Natural killer cell treated with Interleukin-12 subunit alpha and Interleukin-12 subunit beta and Interleukin-15 and Interleukin-18, amount 100 ng/mL, for 72 hours (primary cell): ENCODE measurements around the gene SPTB. TPM values are rescaled to one million over a fixed set of nuclear protein-coding genes. Genes with fewer than 3 reads are reported as not detected.

Experiments used
- ATAC-seq, 2 donors: fragments of 150-1000 bp; cut with Tn5 transposase in 1 of 2; sonication (Bioruptor Pico), chemical (Tn5 transposase) in 1 of 2; 2 replicates each; pipeline ENCODE4 v1.10.0; 2021
- DNase-seq: peaks from one replicate; pipeline ENCODE4 v3.0.0; 2022; ENCODE audit warnings: low spot score
- H3K27ac Mint-ChIP-seq, 2 donors: 1 replicate in 1 of 2; 2 replicates in 1 of 2; pipeline ENCODE4 v1.8.0; 2022; ENCODE audit warnings: mixed read lengths in 2 of 2, mild to moderate bottlenecking in 1 of 2, moderate library complexity in 1 of 2
- H3K27me3 Mint-ChIP-seq, 2 donors: 1 replicate in 1 of 2; 2 replicates in 1 of 2; pipeline ENCODE4 v1.8.0; 2022; ENCODE audit warnings: mixed read lengths in 2 of 2
- H3K36me3 Mint-ChIP-seq: one replicate; pipeline ENCODE4 v1.8.0; 2022; ENCODE audit warnings: mixed read lengths
- H3K4me1 Mint-ChIP-seq, 2 donors: 1 replicate in 1 of 2; 2 replicates in 1 of 2; pipeline ENCODE4 v1.8.0; 2022; ENCODE audit warnings: low read depth in 2 of 2, mixed read lengths in 2 of 2, mild to moderate bottlenecking in 1 of 2
- H3K4me3 Mint-ChIP-seq: one replicate; pipeline ENCODE4 v1.8.0; 2022; ENCODE audit warnings: mixed read lengths
- H3K9me3 Mint-ChIP-seq: 2 replicates; pipeline ENCODE4 v1.8.0; 2022; ENCODE audit warnings: mixed read lengths
- total RNA-seq, 2 donors: library from RNA; stranded (reverse); gene quantifications; one replicate each; pipeline ENCODE4 v1.2.3, GENCODE V29; 2022

Gene SPTB
- total RNA-seq, 2 donors from 2014 or later: 0.07 to 0.14 TPM

DNA sequence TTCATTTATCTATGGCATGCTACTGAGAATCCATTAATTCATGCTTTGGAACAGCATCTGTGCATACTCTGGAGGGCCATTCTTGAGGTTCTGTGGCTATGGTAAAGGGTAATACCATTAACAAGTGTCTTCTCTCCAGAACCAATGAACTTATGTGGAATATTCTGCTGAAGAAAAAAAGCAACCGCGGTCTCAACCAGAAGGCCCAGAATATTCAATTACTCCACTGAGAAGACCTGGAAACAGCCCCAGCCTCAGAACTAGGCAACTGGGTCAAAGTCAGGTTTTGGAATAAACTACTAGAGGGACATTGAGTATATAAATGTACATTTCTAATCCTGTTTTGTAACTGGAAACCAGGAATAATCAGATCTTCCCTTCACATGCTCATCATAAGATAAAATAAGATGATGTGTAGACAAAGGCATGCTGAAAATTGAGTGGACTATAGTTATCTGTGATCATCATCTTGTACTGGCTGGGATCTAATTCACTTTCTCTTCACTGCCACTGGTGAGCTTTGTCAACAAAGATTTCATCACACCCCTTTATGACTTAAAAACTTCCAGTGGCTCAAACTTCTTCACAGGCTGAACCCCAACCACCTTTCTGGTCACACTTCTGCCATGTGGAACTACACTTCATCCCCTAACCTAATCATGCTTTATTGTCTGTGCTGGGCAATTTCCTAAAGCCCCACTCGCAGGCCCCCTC, 6.0 kb downstream of the SPTB start:
- Mint-ChIP-seq H3K9me3 (no peaks in the 10 kb centered on the region), H3K27ac (no peak overlapping the region), H3K27me3 (peaks cover 41 to 44% of the 10 kb centered on the region in 2 donors), H3K4me1 (peaks cover 4% of the 10 kb centered on the region in 2 donors), H3K4me3 (no peak overlapping the region), H3K36me3 (no peaks in the 10 kb centered on the region)
- no peak for DNase-seq
- ATAC-seq: no peak

DNA sequence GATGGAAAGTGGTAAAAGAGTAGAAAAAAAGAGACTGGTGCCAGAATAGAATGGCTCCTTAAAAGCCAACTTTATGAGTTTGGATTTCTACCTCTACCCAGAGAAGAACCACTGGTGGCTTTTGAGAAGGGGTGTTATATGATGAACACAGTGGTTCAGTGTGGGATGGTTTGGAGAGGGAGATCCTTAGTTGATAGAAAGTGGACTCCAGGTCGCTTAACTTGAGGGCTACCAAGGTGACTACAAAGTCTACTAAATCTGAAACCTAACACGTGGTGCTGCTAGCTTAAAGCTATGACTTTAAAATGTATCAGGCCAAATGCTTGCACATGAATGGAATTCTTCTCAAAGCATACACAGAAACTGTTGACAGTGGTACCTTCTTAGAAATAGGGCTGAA, 8.4 kb downstream of the SPTB start:
- Mint-ChIP-seq H3K9me3 (no peaks in the 10 kb centered on the region), H3K27ac (no peak overlapping the region), H3K27me3 (peaks cover 42 to 51% of the 10 kb centered on the region in 2 donors), H3K36me3 (no peaks in the 10 kb centered on the region), H3K4me3 (no peak overlapping the region), H3K4me1 (peaks cover 4% of the 10 kb centered on the region in 2 donors)
- ATAC-seq (no peak), DNase-seq (no peak)

DNA sequence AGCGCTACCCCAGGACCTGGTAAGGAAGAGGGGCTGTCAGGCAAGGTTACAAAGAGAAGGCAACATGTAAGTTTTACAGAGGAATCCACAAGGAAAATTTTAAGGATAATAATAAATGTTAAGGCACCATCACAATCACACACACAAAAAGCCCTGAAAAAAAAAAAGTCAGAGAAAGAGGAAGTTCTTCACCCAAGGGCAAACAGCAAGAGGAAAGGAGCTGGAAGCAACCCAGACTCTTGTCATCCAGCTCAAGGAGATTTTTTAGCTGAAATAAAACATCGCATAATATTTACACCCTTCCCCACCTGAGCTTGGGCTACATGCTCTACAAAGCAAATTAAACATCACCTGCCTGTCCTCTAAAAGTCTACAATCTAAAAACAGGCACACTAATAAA, 9.5 kb downstream of the SPTB start:
- H3K27ac Mint-ChIP-seq: no peak overlapping the region
- no peaks in the 10 kb centered on the region for H3K9me3 Mint-ChIP-seq
- peaks cover 42 to 51% of the 10 kb centered on the region in 2 donors for H3K27me3 Mint-ChIP-seq
- no peaks in the 10 kb centered on the region for H3K36me3 Mint-ChIP-seq
- no peak overlapping the region for H3K4me3 Mint-ChIP-seq
- DNase-seq (no peak), ATAC-seq (no peak)
- H3K4me1 Mint-ChIP-seq: peaks cover 4% of the 10 kb centered on the region in 2 donors

DNA sequence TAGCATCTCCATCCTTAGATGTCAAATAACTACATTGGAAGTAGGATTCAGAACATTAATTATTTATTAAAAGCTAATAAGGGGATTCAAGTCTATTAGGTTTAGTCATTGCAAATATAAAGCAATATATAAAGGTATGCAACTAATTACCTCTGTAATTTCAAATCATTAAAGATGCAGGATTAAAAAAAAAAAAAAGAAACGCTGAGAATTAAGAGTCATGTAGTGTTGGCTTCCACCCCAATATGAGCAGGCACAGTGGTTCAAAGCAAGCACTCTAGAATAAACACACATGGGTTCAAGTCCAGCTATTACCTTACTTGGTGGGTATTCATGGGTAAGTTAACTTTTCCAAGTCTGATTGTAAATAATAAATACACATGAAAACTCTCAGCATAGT, 10.9 kb downstream of the SPTB start:
- ATAC-seq: no peak
- Mint-ChIP-seq H3K27ac (no peak overlapping the region), H3K4me3 (no peak overlapping the region), H3K36me3 (no peaks in the 10 kb centered on the region), H3K27me3 (peaks cover 36 to 52% of the 10 kb centered on the region in 2 donors), H3K4me1 (peaks cover 0 to 4% of the 10 kb centered on the region in 2 donors), H3K9me3 (no peaks in the 10 kb centered on the region)
- no peak for DNase-seq

DNA sequence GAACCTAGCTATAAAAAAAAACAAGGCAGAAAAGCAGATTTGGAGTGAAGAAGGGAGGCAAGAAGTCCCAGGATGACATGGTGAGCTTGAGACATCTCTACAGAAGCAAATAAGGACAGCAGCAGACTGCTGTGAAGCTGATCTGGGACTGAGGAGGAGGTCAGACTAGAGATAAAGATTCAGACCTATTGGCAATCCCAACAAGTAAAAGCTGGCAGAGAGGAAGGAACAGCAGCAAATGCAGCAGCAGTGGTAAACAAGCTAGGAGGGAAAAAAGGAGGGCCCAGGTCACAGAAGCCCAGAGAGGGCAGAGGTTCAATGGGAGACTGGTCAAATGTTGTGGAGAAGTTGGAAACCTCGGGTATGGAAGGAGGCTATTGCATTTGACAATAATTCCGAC, 11.3 kb downstream of the SPTB start:
- Mint-ChIP-seq H3K27ac (no peak overlapping the region), H3K4me1 (peaks cover 0 to 4% of the 10 kb centered on the region in 2 donors), H3K9me3 (no peaks in the 10 kb centered on the region), H3K36me3 (no peaks in the 10 kb centered on the region), H3K4me3 (no peak overlapping the region), H3K27me3 (peaks cover 38 to 55% of the 10 kb centered on the region in 2 donors)
- DNase-seq (no peak), ATAC-seq (no peak)

DNA sequence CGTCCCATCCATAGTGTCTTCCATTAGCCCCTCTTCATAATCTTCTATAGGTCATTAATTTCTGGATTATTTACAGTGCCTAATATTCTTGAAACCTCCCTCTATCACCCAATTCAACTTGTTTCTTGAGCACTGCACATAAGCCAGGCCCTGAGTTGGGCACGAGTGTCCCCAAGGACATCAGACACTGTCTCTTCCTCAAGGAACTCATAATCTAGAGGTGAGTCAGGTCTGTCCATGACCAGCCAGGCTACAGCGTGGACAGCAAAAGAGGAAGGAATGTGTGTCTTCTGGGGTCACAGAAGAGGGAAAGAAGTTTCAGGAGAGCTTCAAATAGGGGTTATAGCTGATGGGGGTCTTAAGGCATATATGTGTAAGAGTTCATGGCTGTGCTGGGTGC, 12.5 kb downstream of the SPTB start:
- no peaks in the 10 kb centered on the region for H3K9me3 Mint-ChIP-seq
- no peak overlapping the region for H3K4me3 Mint-ChIP-seq
- peaks cover 0 to 4% of the 10 kb centered on the region in 2 donors for H3K4me1 Mint-ChIP-seq
- H3K27me3 Mint-ChIP-seq: peaks cover 27 to 44% of the 10 kb centered on the region in 2 donors
- H3K36me3 Mint-ChIP-seq: no peaks in the 10 kb centered on the region
- ATAC-seq: no peak
- no peak for DNase-seq
- no peak overlapping the region for H3K27ac Mint-ChIP-seq

DNA sequence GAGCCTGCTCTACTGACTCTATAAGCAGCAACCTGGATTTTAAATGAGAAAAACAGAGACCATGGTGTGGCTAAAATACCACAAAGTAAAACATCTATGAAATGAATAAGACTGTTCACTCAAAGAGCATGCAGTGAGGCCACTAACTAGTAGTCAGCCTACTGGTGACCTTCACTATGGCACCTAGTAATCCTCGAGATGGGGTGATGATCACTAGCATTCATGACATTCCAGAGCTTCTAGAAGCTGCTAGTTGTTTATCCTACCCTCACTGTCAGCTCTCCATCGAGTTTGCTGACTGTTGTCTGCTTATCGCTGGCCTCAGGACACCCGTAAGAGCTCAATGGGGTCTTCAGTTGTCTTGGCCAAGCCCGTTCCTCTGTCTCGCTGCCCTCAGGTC, 13.7 kb downstream of the SPTB start:
- H3K4me3 Mint-ChIP-seq: no peak overlapping the region
- H3K9me3 Mint-ChIP-seq: no peaks in the 10 kb centered on the region
- no peaks in the 10 kb centered on the region for H3K36me3 Mint-ChIP-seq
- H3K27ac Mint-ChIP-seq: no peak overlapping the region
- peaks cover 30 to 48% of the 10 kb centered on the region in 2 donors for H3K27me3 Mint-ChIP-seq
- ATAC-seq: no peak
- DNase-seq: no peak
- H3K4me1 Mint-ChIP-seq: peaks cover 0 to 2% of the 10 kb centered on the region in 2 donors

DNA sequence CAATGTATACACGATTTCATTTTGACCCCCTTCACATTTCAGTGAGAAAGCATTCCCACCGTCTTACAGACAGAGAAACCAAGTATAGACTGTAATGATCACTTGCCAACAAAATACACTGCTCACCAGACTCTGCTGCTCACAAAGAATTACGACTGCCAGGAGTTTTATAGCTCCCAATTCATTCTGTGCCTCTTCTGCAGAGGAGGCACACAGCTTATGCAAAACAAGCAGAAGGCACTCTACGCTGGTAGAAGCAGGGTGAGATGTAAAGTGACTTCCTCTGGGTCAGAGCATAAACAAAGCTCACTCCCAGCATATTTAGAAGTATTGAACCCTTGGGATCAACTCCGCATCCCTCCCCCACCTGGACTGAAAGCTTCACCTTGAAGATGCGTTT, 14.6 kb downstream of the SPTB start:
- H3K4me3 Mint-ChIP-seq: no peak overlapping the region
- H3K27me3 Mint-ChIP-seq: peaks cover 26 to 39% of the 10 kb centered on the region in 2 donors
- H3K4me1 Mint-ChIP-seq: no peaks in the 10 kb centered on the region
- H3K27ac Mint-ChIP-seq: no peak overlapping the region
- no peaks in the 10 kb centered on the region for H3K36me3 Mint-ChIP-seq
- ATAC-seq (no peak), DNase-seq (no peak)
- H3K9me3 Mint-ChIP-seq: no peaks in the 10 kb centered on the region

DNA sequence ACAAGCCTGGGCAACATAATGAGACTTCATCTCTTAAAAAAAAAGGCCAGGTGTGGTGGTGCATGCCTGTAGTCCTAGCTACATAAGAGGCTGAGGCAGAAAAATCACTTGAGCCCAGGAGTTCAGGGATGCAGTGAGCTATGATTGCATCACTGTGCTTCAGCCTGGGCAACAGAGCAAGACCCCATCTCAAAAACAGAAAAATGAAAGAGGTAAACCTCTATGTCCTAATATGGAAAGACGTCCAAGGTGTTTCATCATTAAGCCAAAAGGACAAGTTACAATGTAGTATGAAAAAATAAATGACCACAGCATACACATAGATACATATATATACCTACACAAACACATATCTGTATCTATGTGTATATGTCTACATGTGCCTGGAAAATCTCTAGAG, 15.4 kb downstream of the SPTB start:
- H3K9me3 Mint-ChIP-seq: no peaks in the 10 kb centered on the region
- H3K36me3 Mint-ChIP-seq: no peaks in the 10 kb centered on the region
- no peak for ATAC-seq
- no peaks in the 10 kb centered on the region for H3K4me1 Mint-ChIP-seq
- H3K27me3 Mint-ChIP-seq: peaks cover 25 to 34% of the 10 kb centered on the region in 2 donors
- H3K4me3 Mint-ChIP-seq: no peak overlapping the region
- no peak overlapping the region for H3K27ac Mint-ChIP-seq
- DNase-seq: no peak

DNA sequence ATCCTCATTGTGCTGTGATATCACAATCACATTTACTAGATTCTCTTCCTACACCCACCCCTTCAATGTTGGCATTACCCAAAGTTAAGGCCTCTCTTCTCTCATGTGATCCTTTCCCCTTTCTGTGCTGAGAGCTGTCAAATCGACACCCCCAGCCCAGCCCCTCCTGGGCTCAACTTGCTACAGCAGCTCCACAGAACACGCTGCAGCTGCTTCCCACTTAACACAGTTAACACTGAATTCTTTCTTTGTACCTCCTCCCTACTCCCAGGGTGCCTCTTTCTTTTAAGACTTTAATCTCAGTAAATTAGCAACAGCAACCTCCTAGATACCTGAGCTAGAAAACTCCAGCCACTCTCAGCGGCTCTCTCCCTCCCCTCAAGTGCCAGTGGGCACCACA, 17.8 kb downstream of the SPTB start:
- no peak overlapping the region for H3K4me3 Mint-ChIP-seq
- DNase-seq (no peak), ATAC-seq (no peak)
- H3K27me3 Mint-ChIP-seq: peaks cover 21 to 25% of the 10 kb centered on the region in 2 donors
- H3K4me1 Mint-ChIP-seq: no peaks in the 10 kb centered on the region
- no peaks in the 10 kb centered on the region for H3K36me3 Mint-ChIP-seq
- no peaks in the 10 kb centered on the region for H3K9me3 Mint-ChIP-seq
- no peak overlapping the region for H3K27ac Mint-ChIP-seq

DNA sequence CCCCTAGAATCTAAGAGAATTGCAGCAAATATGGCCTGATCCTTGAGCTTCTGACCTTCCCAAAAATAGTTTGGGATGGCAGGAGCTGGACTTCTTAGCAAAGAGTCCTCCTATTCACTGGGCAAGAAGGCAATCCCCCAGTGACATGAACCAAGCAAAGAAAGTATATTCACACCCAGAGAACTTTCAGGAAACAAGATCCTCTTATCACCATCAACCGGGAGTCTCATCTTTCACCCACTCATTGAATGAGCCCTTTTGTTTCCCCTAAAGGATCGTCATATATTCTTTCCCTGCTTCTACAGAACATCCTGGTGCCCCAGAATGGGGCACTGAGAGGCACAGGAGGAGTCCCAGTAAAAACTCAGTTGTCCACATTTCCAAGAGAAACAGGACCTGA, 19.7 kb downstream of the SPTB start:
- Mint-ChIP-seq H3K4me3 (no peak overlapping the region), H3K36me3 (no peaks in the 10 kb centered on the region), H3K9me3 (no peaks in the 10 kb centered on the region), H3K27me3 (peaks cover 19 to 24% of the 10 kb centered on the region in 2 donors), H3K4me1 (no peaks in the 10 kb centered on the region), H3K27ac (no peak overlapping the region)
- ATAC-seq (no peak), DNase-seq (no peak)

DNA sequence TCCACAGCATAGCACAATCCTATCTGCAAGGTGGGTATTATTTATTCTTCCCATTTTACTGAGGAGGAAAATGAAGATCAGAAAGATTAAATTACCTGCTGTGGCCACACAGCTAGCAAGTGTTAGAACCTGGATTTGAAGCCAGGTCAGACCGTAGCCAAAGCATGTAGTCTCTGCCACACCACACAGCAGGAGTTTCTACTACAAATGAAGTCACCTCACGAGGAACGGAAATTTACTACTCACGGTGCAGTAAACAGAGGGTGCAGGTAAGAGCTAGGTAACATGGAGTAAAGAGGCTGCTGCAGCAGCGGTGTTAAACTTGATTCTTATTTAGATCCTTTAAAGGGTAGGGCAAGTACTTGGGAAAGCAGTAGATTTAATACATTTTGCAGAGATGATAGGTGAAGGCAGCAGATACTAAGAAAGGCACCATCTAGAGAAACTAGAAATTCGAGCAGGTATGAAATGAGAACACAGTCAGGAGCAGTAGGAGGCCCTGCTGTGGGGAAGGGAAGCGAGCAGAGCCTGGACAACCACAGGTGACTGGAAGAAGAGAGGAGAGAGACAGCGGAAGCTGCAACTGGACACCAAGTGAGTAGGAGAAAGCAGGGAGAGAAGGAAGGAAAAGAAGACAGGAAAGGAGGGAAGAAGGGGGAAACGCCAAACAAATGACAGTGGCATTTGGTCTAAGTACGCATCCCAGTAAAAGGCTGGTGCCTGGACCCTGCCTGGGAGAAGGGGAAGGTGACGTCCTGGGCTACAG, 21.5 kb downstream of the SPTB start:
- H3K36me3 Mint-ChIP-seq: no peaks in the 10 kb centered on the region
- no peak overlapping the region for H3K27ac Mint-ChIP-seq
- no peak for DNase-seq
- no peaks in the 10 kb centered on the region for H3K4me1 Mint-ChIP-seq
- H3K27me3 Mint-ChIP-seq: peaks cover 17 to 24% of the 10 kb centered on the region in 2 donors
- ATAC-seq: no peak
- no peak overlapping the region for H3K4me3 Mint-ChIP-seq
- no peaks in the 10 kb centered on the region for H3K9me3 Mint-ChIP-seq

DNA sequence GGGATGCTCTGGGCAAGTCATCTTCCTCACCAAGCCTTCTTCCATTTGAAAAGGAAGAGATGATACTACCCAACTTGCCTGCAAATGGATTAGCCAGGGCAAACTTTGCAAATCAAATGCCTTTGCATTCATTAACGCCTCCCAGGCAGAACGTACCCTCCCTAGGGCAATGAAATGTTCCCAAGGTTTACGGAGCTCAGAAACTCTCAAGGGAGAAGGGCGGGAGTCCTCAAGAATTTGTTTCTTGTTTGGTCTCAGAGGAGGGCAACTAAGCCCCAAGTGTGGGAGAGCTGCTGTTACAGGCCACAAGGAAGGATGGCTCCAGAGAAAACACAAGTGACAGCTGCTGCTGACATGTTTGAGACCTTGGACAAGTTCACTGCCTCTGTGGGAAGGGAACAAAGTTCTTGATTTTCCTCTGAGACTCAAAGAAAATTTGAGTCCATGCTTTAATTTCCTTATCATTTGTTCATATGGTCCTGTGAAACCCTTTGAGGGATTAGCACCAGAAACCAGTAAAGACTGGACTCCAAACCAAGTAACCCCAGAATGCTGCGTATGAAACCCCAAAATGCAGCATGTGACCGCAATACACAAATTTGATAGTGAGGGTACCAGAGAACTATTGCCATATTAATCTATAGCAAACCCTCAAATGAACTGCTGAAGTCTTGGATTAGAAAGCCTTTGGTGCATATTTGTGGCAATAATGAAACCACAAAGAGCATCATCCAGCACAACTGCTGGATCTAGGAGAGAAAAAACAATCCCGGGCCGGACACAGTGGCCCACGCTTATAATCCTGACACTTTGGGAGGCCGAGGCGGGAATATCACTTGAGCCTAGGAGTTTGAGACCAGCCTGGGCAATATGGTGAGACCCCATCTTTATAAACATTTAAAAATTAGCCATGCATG, 22.9 kb downstream of the SPTB start:
- Mint-ChIP-seq H3K27ac (no peak overlapping the region), H3K4me1 (no peaks in the 10 kb centered on the region), H3K9me3 (no peaks in the 10 kb centered on the region), H3K36me3 (no peaks in the 10 kb centered on the region), H3K4me3 (no peak overlapping the region), H3K27me3 (peaks cover 20 to 33% of the 10 kb centered on the region in 2 donors)
- ATAC-seq (no peak), DNase-seq (no peak)
